Measurements from ENCODE around the gene SLC25A33. TPM values are rescaled to one million over a fixed set of nuclear protein-coding genes. Genes with fewer than 3 reads are reported as not detected.

The SLC25A33 gene
- total RNA-seq, 1 donor from 2014 or later, result 5.9 TPM

DNA sequence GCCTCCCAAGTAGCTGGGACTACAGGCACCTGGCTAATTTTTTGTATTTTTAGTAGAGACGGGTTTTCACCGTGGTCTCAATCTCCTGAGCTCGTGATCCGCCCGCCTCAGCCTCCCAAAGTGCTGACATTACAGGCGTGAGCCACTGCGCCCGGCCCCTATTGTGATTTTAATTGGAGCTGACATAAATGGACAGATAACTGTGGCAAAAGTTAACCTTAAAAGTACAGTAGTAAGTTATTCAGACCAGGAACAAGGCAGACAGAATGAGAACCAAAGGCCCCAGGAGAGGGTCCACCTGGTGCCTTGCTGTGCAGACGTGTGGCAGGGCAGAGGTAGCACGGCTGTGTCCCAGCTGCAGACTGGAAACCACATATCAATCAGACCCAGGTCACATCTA lies 60.5 kb downstream of the SLC25A33 start:
- intact Hi-C loops (cut with micrococcal nuclease), result no loop called here

DNA sequence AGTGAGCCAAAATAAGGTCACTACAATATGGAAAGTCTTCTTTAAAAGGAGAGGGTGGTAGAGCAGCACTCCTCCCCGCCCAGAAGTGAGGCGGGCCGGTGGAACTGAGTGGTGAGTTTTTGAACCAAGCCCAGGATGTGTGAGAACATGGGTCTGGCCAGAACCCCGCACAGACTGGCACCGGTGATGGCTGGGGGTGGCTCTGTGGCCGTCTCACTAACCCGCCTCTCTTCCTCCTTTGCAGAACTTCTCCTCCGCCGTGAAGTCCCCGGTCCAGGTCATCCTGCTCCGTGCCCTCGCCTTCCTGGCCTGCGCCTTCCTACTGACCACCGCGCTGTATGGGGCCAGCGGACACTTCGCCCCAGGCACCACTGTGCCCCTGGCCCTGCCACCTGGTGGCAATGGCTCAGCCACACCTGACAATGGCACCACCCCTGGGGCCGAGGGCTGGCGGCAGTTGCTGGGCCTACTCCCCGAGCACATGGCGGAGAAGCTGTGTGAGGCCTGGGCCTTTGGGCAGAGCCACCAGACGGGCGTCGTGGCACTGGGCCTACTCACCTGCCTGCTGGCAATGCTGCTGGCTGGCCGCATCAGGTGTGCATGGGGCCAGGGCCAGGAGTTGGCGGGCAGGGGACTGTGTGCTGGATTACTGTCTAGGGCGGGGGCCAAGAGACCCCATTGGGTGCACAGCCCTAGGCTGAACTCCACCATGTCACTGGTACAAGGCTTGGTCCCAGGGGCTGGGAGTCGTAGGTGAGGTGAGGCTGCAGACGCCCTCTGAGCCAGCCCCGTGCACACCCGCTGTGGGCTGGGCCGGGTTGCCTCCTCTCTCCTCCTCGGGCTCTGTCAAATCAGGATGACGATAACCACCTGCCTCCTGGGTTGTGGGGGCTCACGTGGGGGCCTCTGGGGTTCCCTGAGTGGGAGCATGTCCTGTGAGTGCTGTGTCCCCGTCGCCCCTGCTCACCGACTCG lies 61.9 kb downstream of the SLC25A33 start:
- intact Hi-C loops (cut with micrococcal nuclease), result no loop called here

DNA sequence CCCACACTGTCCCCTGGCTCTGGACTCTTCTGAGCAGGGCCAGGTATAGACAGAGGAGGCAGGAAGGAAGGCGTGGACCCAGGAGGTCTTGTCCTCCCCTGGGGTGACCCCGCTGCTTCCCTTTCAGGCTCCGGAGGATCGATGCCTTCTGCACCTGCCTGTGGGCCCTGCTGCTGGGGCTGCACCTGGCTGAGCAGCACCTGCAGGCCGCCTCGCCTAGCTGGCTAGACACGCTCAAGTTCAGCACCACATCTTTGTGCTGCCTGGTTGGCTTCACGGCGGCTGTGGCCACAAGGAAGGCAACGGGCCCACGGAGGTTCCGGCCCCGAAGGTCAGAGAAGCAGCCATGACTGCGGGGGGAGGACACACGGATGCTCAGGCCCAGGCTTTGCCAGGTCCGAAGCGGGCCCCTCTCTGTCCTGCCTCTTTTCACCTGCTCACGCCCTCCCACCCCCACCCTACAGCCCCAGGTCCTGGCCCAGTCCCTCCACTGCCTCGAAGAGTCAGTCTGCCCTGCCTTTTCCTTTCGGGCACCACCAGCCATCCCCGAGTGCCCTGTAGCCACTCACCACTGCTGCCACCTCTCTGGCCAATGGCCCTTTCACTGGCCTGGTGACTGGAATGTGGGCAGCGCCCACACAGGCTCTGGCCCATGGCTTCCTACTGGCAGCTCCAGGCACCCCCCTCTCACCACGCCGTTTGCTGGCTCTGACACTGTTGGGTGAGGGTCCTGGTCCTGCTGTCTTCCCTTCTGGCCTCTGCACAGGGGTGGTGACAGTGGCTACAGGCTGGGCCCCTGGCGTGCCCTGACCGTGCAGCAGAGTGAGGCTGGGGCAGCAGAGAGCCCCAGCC lies 62.9 kb downstream of the SLC25A33 start:
- intact Hi-C loops (cut with micrococcal nuclease), result no loop called here

DNA sequence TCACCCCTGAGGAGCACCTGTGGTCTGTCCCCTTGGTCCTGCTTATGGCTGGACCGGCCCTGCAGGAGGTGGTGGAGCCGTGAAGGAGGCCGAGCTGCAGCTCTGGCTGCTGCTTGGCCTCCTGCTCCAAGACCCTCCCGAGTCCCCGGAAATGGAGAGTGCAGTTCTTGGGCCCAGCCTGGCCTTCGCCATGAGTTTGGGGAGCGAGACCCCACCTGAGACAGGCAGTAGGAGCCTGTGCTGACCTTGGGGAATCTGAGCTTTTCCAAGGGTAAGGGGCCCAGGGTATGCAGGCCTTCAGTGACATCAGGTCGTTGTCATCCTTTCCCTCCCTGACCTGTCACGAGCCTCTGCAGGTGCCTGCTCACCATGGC lies 63.5 kb downstream of the SLC25A33 start:
- intact Hi-C loops (cut with micrococcal nuclease), result no loop called here

DNA sequence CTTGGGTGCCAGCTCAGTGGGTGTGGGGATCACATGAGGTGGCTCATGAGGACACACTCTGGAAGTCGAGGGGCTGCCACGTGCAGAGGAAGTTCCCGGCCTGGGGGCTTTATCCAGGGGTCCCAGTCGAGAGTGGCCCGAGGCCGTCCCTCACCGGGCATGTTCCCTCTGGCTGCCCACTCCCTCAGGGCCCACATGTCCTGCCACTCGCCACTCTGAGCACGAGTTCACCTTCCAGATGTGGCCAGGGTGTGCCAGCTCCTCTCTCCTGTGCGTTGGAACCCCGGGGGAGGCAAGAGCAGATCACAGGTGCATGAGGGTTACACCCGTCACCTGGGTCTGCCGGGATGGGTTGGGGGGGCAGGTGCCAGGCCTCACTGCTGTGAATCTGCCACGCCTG lies 64.0 kb downstream of the SLC25A33 start:
- intact Hi-C loops (cut with micrococcal nuclease), result no loop called here

DNA sequence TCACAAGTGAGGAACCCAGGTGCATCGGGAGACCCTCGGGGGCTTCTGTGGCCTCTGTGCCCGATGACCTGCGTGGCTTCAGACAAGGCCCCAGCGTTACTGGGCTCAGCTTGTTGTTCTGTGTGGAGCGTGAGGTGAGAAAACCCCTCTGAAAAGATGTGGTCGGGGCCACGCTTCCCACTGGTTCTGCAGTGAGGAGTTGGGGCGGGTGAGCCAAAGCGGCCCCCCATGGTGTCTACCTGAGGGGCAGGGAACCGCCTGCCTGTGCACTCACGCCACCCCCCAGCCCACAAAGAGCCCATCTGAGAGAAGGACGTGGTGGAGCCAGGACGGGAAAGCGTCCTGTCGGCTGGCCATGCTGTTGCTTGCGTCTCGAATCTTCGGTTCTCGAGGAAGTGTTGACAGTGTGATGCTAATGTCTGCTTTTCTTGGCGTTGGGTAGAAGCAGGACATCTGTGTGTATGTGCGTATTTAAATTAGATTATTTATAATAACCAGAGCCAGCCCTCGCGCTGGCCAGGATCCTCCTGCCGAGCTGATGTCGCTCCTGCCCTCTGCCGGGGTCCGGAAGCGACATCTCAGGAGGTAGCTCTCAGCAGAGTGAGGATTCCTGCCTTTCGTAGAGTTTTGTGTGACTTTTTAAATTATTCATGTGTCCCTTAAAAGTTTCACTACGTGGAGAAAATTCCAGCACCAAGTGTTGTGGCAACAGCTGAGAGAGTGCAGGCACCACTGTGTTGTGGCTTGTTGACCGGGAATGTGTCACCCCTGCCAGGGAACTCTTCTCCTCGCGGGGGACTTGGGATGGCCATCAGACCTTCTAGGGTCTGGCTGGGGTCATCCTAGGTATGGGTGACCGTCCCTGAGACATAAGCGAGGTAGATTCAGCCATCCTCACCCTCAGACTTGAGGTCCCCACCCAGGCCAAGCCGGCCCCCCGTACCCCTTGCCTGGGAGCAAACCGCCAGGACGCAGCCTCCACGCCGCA lies 64.8 kb downstream of the SLC25A33 start:
- intact Hi-C loops (cut with micrococcal nuclease), result no loop called here

DNA sequence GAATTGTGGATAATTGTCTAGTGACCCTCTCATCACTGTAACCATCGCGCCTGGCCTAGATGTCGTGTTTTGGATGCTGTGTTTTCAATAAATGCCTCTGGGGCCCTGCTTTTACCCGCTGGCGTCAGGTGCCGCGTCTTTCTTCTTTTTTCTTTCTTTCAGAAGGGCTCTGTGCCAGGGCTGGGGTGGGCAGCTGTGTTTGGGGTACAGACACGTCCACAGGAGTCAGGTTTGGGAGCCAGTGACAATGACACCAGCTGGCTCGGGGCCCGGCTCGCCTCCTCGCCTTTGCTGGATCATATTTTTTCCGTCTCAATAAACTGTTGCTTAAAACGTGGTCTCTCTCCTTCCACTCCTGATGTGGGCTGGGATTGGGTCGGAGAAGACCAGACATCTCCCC lies 65.6 kb downstream of the SLC25A33 start:
- intact Hi-C loops (cut with micrococcal nuclease), result no loop called here

DNA sequence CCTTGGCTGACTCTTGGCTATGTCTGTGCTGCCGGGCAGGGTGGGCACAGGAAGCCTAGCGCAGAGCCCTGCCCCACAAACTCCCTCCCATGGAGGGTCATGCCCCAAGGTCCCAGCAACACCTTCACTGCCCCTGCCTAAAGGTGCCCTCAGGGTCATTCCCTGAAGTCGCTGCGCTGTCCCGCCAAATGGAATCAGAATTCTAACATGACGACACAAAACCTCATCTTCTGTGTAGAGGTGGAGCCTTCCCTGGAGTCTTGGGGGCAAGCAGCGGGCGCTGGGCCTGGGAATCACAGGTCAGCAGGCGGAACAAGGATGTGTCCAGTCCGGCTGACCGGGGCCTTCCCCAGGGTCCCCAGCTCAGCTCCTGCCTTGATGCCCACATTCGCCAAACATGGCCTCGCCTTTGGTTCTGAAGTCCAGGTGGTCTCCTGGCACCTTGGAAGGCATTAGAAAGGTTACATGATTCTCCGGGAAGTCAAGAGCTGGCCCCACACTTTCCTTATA lies 66.7 kb downstream of the SLC25A33 start:
- intact Hi-C loops (cut with micrococcal nuclease), result no loop called here

DNA sequence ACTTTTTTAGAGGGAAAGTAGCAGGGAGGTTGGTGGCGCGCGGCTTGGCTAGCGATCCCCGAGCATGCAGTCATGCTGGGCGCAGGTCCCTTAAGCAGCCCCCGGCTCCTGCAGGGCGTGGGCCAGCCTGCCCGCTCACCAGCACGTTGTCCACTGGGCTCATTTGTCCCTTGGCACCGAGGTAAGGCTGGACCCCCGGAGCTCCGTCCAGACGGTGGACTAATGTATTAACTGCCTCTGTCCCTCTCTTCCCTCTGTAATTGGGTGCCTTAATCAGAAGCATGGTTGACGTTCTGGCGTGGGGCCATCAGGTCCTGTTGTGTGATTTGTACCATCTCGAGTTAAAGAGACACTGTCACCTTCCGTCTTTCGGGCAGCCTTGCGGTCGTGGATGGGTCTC lies 67.2 kb downstream of the SLC25A33 start:
- intact Hi-C loops (cut with micrococcal nuclease), result no loop called here

DNA sequence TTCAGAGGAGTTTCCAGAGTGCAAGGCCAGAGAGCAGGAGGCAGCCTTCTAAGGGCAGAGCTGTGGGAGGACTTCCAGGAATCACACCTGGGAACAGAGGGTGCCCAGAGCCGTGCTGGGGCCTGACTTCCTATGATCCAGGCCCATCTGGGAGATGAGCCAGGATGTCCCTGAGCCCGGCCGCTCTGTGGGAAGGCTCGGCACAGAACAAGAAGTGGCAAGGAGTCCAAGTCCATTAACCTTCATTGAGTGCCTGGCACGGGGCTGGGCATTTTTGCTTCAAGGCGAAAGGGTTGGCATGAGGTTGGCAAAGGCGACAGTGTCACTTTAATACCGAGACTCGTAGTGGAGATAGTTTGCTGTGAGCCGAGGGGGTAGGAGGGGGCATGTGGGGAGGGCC lies 67.7 kb downstream of the SLC25A33 start:
- intact Hi-C loops (cut with micrococcal nuclease), result no loop called here

DNA sequence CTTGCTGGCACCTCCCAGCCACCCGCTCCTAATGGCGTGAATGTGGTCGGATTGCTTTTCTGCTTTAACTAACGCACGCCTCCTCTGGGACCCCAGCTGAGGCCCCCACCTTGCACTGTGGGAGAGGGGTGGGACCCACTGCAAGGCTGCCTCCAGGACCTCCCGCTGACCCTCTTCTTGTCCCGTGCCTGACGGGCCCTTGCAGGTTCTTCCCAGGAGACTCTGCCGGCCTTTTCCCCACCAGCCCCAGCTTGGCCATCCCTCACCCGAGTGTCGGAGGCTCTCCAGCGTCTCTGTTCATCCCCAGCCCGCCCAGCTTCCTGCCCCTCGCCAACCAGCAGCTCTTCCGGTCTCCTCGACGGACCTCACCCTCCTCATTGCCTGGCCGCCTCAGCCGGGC lies 68.1 kb downstream of the SLC25A33 start:
- intact Hi-C loops (cut with micrococcal nuclease), result no loop called here

DNA sequence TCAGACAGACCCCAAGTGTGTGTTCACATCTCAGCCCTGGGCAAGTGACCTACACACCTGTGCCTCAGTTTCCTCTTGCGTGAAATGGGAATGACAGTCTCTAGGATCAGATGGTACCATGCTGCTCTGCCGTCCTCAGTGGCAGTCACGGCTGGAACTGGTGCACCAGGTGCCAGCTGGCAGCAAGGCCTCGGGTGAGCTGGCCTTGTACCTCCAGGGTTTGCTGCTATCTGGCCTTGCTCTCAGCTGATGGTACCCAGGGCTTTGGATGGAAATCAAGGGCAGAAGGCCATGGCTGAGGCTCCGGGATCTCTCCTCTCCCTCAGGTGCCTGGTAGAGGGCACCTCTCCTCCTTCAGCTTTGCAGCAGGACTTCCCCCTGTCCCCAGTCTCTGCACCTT lies 70.7 kb downstream of the SLC25A33 start:
- intact Hi-C loops (cut with micrococcal nuclease), result no loop called here

DNA sequence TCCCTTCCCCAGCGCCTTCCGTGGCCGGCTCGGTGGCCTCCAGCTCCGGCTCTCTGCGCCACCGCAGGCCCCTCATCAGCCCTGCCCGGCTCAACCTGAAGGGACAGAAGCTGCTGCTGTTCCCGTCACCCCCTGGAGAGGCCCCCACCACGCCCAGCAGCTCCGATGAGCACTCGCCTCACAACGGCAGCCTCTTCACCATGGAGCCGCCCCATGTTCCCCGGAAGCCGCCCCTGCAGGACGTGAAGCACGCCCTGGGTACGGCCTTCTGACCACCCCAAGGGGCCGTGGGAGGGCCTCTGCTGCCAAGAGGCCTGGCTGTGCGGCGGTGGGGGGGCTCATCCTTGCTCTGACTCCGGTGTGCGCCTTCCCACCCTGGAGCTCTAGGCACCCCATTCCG lies 71.3 kb downstream of the SLC25A33 start:
- intact Hi-C loops (cut with micrococcal nuclease), result no loop called here

DNA sequence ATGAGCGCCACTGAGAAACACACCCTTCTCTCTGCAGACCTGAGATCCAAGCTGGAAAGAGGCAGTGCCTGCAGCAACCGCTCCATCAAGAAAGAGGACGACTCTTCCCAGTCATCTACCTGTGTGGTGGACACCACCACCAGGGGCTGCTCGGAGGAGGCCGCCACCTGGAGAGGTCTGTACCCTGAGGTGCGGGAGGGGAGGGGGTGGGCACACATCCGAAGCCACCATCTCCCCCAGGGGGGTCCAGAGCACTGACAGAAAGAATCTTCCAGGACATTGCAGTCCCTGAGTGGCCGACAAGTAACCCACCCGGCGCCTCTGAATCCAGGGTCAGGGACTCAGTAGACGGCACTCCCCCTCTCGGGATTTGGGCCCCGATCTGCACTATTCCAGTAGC lies 72.5 kb downstream of the SLC25A33 start:
- intact Hi-C loops (cut with micrococcal nuclease), result no loop called here

DNA sequence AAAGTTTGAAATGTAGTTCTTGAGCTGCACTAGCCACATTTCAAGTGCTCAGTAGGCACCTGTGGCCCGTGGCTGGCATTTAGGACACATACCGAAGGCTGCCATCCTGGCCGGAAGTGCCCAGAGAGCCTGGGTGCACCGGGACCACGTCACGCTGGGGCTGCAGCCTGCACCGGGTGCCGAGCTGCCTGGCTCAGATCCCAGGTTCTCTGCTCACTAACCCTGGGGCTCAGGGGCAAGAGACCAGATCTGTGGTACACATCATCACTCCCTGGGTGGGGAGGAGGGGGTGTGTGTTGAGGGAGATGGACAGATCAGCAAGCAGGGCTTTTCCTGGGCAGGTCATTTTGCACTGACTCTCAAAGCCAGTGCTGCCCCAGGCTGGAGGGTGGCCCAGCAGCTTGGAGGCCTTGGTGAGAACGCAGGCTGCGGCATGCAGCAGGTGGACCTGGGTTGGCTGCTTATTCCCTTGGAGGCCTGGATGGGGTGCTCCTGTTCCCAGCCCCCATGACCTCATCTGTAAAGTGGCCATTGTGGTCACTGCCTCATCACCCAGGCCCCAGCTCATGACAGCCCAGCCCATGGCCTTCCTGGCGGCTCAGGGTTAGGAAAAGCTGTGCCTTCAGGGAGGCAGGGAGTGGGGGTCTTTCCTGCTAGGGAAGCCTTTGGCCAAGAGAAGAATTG lies 73.0 kb downstream of the SLC25A33 start:
- intact Hi-C loops (cut with micrococcal nuclease), result no loop called here

DNA sequence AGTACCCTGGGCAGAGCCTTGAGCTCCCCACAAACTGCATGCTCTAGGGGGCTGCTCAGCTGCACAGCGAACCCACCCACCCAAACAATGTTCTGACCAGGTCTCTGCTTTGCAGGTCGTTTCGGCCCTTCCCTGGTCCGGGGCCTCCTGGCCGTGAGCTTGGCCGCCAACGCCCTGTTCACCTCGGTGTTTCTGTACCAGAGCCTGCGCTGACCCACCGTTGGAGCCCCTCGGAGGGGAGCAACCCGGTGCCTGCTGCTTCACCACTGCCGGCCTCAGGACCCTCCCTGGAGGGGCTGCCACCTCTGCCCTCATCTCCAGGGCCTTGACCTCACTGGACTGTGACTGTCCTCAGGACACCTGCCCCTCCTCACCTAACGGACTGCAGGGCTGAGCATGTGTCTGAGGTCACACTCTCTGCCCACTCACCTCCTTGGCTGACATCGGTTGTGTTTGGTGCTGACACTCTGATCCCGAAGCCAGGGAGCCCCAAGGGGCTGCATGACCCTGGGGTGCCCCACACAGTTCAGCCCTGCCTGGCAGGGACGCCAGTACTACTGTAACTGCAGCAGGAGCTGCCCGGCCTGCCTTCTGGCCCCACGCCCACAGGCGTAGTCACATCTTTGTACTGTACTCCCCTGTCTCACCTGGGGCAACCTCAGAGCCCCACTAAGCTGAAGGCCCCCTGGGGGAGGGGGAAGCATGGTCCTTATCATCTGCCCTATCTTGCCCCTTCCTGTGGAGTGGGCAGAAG lies 73.8 kb downstream of the SLC25A33 start:
- intact Hi-C loops (cut with micrococcal nuclease), result no loop called here

DNA sequence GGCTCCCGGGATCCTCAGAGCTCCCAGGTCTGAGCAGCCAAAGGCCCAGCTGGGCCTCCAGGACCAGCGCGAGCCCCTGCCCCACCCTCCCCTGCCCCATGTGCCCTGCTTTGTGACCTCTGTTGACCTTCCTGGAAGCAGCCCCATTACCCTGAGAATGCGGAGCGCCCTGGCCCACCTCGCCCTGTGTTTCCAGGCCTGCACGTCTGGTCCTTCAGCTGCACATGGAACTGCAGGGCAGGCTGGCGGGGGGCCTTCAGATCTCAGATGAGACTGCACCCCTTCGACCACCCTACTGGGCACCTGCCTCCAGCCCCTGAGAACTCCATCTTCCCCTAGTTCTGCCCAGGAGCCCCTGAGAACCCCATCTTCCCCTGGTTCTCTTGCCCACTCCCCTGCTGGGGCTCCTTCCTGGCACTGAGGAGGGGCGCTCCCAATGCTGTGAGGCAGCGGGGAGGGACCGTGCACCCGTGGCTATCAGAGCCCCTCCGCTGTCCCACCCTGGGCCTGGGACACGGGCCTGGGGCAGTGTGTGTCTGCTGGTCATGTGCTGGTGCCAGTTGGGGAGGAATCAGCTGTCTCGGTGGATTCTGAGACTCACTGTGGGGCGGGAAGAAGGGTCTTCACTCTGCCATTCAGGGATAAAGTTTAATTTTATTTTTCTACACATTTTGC lies 74.5 kb downstream of the SLC25A33 start:
- intact Hi-C loops (cut with micrococcal nuclease), result no loop called here

DNA sequence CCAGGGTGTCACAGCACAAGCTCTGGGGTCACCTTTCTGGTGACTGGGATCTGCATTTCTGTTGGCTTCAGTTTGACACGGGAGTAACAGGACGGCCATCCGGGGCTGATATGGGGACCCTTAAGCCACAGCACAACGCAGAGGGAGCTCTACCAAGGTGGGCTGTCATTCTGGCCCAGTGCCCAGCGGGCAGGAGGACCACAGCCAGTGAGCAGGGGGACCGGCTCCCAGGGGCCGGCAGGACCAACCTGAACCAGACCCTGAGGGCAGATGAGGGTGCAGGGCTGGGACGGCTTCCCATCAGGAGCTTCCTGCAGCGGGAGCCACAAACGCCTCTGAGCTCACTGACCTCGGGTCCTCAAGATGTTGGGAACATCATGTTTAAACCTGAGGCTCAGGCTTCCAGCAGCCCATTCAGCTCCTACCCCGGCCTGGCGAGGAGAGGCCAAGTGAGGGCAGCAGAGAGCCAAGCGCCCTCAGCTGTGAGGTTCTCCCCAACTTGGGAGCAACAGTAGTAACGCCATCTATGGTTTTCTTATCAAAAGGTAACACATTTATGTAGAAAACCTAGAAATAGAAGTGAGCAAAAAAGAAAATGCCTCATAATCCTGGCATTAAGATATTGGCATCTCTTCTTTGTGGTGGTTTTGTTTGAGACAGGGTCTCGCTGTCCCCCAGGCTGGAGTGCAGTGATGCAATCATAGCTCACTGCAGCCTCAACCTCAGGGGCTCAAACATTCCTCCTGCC lies 76.2 kb downstream of the SLC25A33 start:
- intact Hi-C loops (cut with micrococcal nuclease), result no loop called here
